HEK293 (cell line): Measurements from ENCODE around the gene BTG1.

Experiments
- CTCF ChIA-PET: fragments of 350-600 bp; formaldehyde crosslinking; extraction: SDS; loops from one replicate; lab custom pipeline; 2021; ENCODE audit warnings: antibody characterized with exemption; lab: Yijun Ruan, JAX
- POLR2A ChIA-PET: fragments of 300-600 bp; formaldehyde crosslinking; extraction: SDS; loops from one replicate; lab custom pipeline; 2020; ENCODE audit warnings: antibody characterized with exemption, inconsistent platforms; lab: Yijun Ruan, JAX
- H3K27ac ChIP-seq: fragments of 200-500 bp; sonication (Bioruptor generic); 2 replicates; pipeline ENCODE4 v1.5.1; 2014; ENCODE audit warnings: low read depth, low read length, control low read depth, inconsistent platforms; ENCODE audit errors: extremely low read depth
- H3K36me3 ChIP-seq, 2 experiments: fragments of 200-500 bp in 1 of 2; sonication (Bioruptor generic) in 1 of 2; 1 replicate in 1 of 2; 2 replicates in 1 of 2; pipeline ENCODE4 v1.5.1; 2014 to 2017; ENCODE audit warnings: inconsistent platforms in 2 of 2, low read length in 2 of 2; ENCODE audit not compliant: control insufficient read depth in 2 of 2, insufficient read depth in 1 of 2
- H3K4me1 ChIP-seq: fragments of 200-500 bp; sonication (Bioruptor generic); 2 replicates; pipeline ENCODE4 v1.5.1; 2014; ENCODE audit warnings: mild to moderate bottlenecking, low read length, inconsistent platforms; ENCODE audit not compliant: control insufficient read depth, insufficient read depth
- H3K4me3 ChIP-seq: 2 replicates; pipeline ENCODE4 v1.5.1; 2011; ENCODE audit warnings: low read depth, mild to moderate bottlenecking, control low read depth, low read length, moderate library complexity
- H3K9me3 ChIP-seq: fragments of 200-500 bp; sonication (Bioruptor generic); 2 replicates; pipeline ENCODE4 v1.5.1; 2014; ENCODE audit warnings: low read depth, low read length, inconsistent platforms; ENCODE audit not compliant: control insufficient read depth, insufficient read depth
- BCL11A ChIP-seq: fragments of 450-650 bp; formaldehyde crosslinking; IDR thresholded peaks from 2 replicates; pipeline ENCODE4 v1.5.1; 2016; ENCODE audit warnings: low read depth, missing biosample characterization, missing genetic modification characterization
- KLF16 ChIP-seq: fragments of 450-650 bp; formaldehyde crosslinking; IDR thresholded peaks from 2 replicates; pipeline ENCODE4 v1.5.1; 2017; ENCODE audit warnings: missing biosample characterization, missing genetic modification characterization
- MZF1 ChIP-seq: fragments of 450-650 bp; formaldehyde crosslinking; IDR thresholded peaks from 2 replicates; pipeline ENCODE4 v1.5.1; 2017; ENCODE audit warnings: missing biosample characterization, missing genetic modification characterization, borderline replicate concordance
- PRDM1 ChIP-seq: fragments of 450-650 bp; formaldehyde crosslinking; IDR thresholded peaks from 2 replicates; pipeline ENCODE4; 2016; ENCODE audit warnings: missing biosample characterization, missing genetic modification characterization
- SALL2 ChIP-seq: fragments of 450-650 bp; formaldehyde crosslinking; IDR thresholded peaks from 2 replicates; pipeline ENCODE4 v1.5.0; 2017; ENCODE audit warnings: missing biosample characterization, mild to moderate bottlenecking, missing genetic modification characterization, borderline replicate concordance
- SETDB1 ChIP-seq: IDR thresholded peaks from one replicate; pipeline ENCODE4 v1.6.1; 2017; ENCODE audit warnings: mild to moderate bottlenecking, low read length, moderate library complexity, mixed read lengths; ENCODE audit not compliant: insufficient read length
- ZBTB10 ChIP-seq: fragments of 450-650 bp; formaldehyde crosslinking; IDR thresholded peaks from 2 replicates; pipeline ENCODE4 v1.5.1; 2016; ENCODE audit warnings: missing biosample characterization, missing genetic modification characterization
- ZBTB8A ChIP-seq: fragments of 450-650 bp; formaldehyde crosslinking; IDR thresholded peaks from 2 replicates; pipeline ENCODE4 v1.5.1; 2016; ENCODE audit warnings: missing biosample characterization, missing genetic modification characterization
- ZNF19 ChIP-seq: fragments of 450-650 bp; formaldehyde crosslinking; IDR thresholded peaks from 2 replicates; pipeline ENCODE4; 2016; ENCODE audit warnings: missing biosample characterization, missing genetic modification characterization, low read depth
- ZNF2 ChIP-seq: fragments of 450-650 bp; formaldehyde crosslinking; IDR thresholded peaks from 2 replicates; pipeline ENCODE4 v1.5.1; 2016; ENCODE audit warnings: missing biosample characterization, missing genetic modification characterization
- ZNF214 ChIP-seq: fragments of 450-650 bp; formaldehyde crosslinking; IDR thresholded peaks from 2 replicates; pipeline ENCODE4 v1.5.1; 2017; ENCODE audit warnings: missing biosample characterization, mild to moderate bottlenecking, missing genetic modification characterization, borderline replicate concordance
- ZNF37A ChIP-seq: fragments of 450-650 bp; IDR thresholded peaks from 2 replicates; pipeline ENCODE4 v1.5.1; 2018; ENCODE audit warnings: missing biosample characterization, missing genetic modification characterization
- ZNF404 ChIP-seq: fragments of 450-650 bp; formaldehyde crosslinking; IDR thresholded peaks from 2 replicates; pipeline ENCODE4 v1.5.1; 2017; ENCODE audit warnings: missing biosample characterization, missing genetic modification characterization
- ZNF544 ChIP-seq: fragments of 450-650 bp; formaldehyde crosslinking; IDR thresholded peaks from 2 replicates; pipeline ENCODE4 v1.5.0; 2017; ENCODE audit warnings: missing biosample characterization, missing genetic modification characterization
- ZNF555 ChIP-seq: fragments of 450-650 bp; formaldehyde crosslinking; conservative IDR thresholded peaks from 2 replicates; pipeline ENCODE4 v1.5.1; 2017; ENCODE audit warnings: missing biosample characterization, mild to moderate bottlenecking, missing genetic modification characterization, inconsistent platforms
- ZNF571 ChIP-seq: fragments of 450-650 bp; formaldehyde crosslinking; IDR thresholded peaks from 2 replicates; pipeline ENCODE4 v1.5.0; 2017; ENCODE audit warnings: missing biosample characterization, missing genetic modification characterization
- ZNF701 ChIP-seq: fragments of 450-650 bp; formaldehyde crosslinking; IDR thresholded peaks from 2 replicates; pipeline ENCODE4 v1.5.1; 2016; ENCODE audit warnings: missing biosample characterization, missing genetic modification characterization

The BTG1 gene

DNA sequence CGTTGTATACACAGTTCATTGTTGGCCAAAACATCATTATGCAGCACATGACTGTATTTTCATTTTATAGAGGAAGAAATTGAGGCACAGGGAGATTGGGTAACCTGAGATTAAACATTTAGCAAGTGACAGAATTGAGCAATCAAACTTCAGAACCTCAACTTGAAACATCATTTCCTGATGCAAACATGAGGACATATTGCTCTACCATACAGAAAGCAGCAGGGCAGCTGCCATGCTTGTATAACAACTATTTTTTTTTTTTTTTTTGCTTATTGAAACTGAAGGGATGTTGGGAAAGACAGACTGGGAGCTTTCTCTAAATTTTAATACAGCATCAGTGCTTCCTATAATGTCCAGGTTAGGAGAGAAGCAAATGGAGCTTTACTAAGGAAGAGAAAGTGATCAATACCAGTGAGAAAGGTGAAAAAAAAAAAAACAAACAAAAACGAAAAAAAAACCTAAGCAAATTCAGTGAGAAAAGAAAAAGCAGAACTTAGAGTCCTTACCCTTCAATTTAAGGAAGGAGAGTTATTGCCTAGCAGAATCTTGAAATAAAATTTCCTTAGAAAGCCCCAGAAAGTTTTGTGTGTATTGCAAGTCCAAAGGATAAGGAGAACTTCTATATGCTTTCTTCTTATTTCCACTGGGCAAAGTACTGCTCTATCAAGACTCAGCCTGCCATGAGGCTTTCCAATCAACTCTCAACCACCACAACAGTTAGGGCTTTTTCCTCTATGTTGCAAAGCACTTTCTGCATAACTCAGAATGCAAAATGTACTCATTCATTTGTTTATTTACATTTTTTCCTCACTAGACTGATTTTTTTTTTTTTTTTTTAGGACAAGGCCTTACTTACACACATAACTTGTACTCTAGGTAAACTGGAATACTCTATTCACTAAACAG, 21.6 kb downstream of the BTG1 start:
- Histone ChIP-seq H3K36me3 (peaks cover 0 to 4% of the 10 kb centered on the region in 2 experiments; a peak in 1 of 3 replicates), H3K4me1 (no peaks in the 10 kb centered on the region), H3K9me3 (no peaks in the 10 kb centered on the region), H3K4me3 (no peak overlapping the region), H3K27ac (no peak overlapping the region)
- CTCF ChIA-PET = interaction anchor here (0.7 to 1.5 kb wide), 2 partner anchors 647 to 742 kb away, joined by 6 to 8 read pairs; no protein-coding TSS in a partner anchor
- TF ChIP-seq ZNF37A (tag by site-specific recombination) (no peak), KLF16 (tag by site-specific recombination) (no peak), BCL11A (tag by site-specific recombination) (no peak), MZF1 (tag by site-specific recombination) (no peak), ZBTB10 (tag by site-specific recombination) (no peak), PRDM1 (tag by site-specific recombination) (peak; percentile 66)
- POLR2A ChIA-PET = interaction anchor here (1.5 kb wide), 1 partner anchor 22 kb away, joined by 6 read pairs; the partner anchor contains the start of gene BTG1

DNA sequence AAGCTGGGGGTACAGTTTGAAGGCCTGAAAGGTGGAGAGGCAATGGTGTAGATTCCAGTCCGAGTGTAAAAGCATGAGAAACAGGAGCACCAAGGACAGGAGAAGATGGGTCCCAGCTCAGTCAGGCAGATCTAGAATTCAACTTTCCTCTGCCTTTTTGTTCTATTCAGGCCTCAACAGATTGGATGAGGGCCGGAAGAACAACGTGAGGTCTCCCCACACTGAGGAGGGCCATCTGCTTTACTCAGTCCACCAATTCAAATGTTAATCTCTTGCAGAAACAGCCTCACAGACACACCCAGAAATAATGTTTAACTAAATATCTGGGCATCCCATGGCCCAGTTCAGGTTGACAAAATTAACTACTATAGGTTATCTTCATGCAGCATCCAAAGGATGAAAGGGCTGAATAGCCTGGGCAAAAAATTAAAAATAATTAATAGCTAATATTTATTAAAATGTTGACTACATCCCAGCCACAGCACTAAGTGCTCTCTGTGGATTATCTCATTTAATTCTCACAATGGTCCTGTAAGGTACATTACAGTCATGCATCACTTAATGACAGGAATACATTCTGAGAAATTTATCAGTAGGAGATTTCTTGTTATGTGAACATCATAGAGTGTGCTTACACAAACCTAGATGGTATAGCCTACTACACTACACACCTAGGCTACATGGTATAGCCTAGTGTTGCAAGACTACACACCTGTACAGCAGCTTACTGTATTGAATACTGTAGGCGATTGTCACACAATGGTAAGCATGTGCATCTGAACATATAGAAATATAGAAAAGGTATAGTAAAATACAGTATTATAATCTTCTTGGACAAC, 22.5 kb downstream of the BTG1 start:
- Histone ChIP-seq H3K27ac (no peak overlapping the region), H3K9me3 (no peaks in the 10 kb centered on the region), H3K4me1 (no peaks in the 10 kb centered on the region), H3K36me3 (peaks cover 0 to 4% of the 10 kb centered on the region in 2 experiments; a peak in 1 of 3 replicates), H3K4me3 (no peak overlapping the region)
- CTCF ChIA-PET = interaction anchor here (0.7 kb wide), 1 partner anchor 648 kb away, joined by 6 read pairs; no protein-coding TSS in a partner anchor
- POLR2A ChIA-PET = no interaction called here
- no peak for TF ChIP-seq ZNF214 (tag by site-specific recombination)
- TF ChIP-seq SETDB1 = peak; percentile 34

DNA sequence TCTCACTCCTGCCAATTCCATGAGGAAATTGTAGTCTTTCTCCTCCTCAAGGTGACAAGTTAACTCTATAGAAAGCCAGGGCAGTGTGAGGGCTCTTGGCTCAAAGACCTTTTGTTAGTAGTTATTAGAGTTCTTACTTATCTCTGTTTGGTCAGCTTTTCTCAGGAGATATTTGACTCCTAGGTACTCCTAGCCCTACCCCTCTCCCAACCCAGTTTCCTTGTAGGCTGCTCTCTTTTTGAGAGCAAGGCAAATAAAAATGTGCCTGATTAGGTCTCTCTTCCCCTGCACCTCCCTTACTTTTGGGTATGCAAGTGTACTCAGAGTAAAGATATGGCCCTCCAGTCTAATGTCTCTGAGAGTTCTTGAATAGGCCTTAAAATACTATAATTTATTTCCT, 23.8 kb downstream of the BTG1 start:
- Histone ChIP-seq H3K4me3 (no peak overlapping the region), H3K9me3 (no peaks in the 10 kb centered on the region), H3K4me1 (no peaks in the 10 kb centered on the region), H3K27ac (no peak overlapping the region), H3K36me3 (peaks cover 0 to 4% of the 10 kb centered on the region in 2 experiments; a peak in 1 of 3 replicates)
- POLR2A ChIA-PET = no interaction called here
- CTCF ChIA-PET = no interaction called here
- TF ChIP-seq ZNF404 (tag by site-specific recombination) = no peak
- TF ChIP-seq ZNF555 = no peak
- no peak for TF ChIP-seq ZNF544 (tag by site-specific recombination)
- no peak for TF ChIP-seq ZNF2 (tag by site-specific recombination)
- no peak for TF ChIP-seq ZNF571
- no peak for TF ChIP-seq ZBTB8A
- TF ChIP-seq ZNF19 (tag by site-specific recombination) = no peak
- no peak for TF ChIP-seq ZNF701 (tag by site-specific recombination)
- no peak for TF ChIP-seq SALL2 (tag by site-specific recombination)
- no peak for TF ChIP-seq PRDM1 (tag by site-specific recombination)
- TF ChIP-seq, all 188 proteins: peak for 0
